GM12873 (cell line): Measurements from ENCODE around the gene SNAP25.

Experiments
- TF ChIP-seq, protein P1 (sequence below): IDR thresholded peaks from 2 replicates; pipeline ENCODE4 v1.5.1; 2012; ENCODE audit warnings: low read depth, mild to moderate bottlenecking, moderate library complexity, low read length, control low read depth; ENCODE audit not compliant: insufficient read depth; ENCODE audit errors: missing control alignments

Gene SNAP25

DNA sequence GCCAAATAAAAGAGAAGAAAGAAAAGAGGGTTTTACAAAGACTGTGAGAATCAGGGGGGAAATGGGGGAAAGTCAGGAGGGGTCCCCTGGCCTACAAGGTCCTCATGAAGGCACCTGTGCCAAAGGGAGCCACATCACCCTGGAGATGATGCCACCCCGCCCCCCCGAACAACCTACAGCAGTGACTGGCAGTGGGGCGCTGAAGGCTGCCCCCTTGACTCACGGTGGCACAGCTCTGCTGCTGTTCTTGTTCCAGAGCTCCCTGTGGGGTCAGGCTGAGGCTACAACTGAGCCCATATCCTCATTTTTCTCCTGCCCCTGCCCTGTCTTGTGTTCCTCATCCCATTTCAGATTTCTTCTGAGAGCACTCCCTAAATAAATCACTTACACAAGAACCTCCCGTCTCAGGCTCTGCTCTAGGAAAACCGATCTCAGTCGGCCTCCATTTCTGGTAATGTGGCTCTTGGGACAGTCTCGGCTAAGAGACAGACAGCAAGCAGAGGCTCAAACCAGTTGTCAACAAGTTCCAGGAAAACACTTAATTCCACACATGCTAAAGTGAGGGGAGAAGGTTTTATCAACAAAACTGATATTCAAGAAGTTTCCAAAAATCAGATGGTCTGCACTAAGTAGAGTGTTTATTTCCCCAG lies 105.7 kb downstream of the SNAP25 start:
- TF ChIP-seq, protein P1, sequence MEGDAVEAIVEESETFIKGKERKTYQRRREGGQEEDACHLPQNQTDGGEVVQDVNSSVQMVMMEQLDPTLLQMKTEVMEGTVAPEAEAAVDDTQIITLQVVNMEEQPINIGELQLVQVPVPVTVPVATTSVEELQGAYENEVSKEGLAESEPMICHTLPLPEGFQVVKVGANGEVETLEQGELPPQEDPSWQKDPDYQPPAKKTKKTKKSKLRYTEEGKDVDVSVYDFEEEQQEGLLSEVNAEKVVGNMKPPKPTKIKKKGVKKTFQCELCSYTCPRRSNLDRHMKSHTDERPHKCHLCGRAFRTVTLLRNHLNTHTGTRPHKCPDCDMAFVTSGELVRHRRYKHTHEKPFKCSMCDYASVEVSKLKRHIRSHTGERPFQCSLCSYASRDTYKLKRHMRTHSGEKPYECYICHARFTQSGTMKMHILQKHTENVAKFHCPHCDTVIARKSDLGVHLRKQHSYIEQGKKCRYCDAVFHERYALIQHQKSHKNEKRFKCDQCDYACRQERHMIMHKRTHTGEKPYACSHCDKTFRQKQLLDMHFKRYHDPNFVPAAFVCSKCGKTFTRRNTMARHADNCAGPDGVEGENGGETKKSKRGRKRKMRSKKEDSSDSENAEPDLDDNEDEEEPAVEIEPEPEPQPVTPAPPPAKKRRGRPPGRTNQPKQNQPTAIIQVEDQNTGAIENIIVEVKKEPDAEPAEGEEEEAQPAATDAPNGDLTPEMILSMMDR, result no peak

- TF ChIP-seq, protein P1, result no peak
These were observed 110.2 kb downstream of the SNAP25 start for GRCh38 chr20:10328897-10329255.

GRCh38 chr20:10329387-10330005 lies 110.9 kb downstream of the SNAP25 start:
- TF ChIP-seq, protein P1, result no peak

DNA sequence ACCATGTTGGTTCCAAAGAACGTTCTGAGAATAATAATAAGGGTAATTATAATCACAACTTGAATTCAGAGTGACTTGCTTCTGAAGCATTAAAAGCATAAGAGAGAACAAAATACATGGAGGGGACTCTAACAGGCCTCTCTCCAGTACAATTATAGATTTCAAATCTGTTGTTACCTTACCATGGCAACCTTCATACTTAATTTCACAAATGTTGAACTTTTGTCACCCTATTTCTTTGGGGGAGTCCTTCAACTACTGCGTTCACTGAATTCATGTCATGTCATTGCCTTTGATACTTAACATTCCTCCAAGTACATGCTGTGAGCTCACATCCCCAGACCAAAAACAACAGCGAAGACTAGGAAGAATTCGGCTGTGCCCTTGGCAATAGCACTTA lies 111.4 kb downstream of the SNAP25 start:
- TF ChIP-seq, protein P1, result no peak

DNA sequence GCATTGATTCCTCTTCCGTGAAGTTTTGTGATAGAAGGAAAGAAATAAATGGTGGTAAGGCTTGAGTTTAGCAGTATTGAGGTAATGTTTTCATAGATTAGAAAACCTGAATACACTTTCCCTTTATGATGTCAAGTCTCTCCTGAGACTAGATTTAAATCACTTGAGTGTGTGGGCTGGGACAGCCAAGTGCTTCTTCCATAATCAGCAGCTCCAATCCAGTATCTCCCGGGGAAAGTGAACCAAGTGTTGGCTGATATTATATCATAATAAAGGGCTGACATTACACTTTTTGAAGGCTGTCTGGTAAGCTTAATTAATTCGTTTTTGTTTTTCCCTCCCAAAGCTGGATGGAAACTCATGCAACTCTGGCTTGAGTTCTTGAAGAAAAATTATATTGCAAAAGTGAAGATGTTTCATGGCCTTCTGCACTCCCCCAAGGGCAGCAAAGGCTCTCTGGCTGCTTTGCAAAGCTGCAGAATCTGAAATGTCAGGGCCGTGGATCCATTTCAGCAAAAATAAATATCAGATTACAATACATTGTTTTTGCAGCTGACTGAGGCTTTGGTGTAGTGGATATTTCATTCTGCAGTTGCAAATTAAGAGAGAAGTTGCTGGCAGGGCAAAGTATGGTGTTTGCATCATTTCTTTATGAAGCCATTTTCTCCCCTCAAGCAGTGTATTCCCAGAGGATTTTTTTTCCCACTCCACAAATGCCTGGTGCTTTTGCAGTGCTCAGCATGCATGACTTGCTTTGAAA lies 114.2 kb downstream of the SNAP25 start:
- TF ChIP-seq, protein P1, result no peak

DNA sequence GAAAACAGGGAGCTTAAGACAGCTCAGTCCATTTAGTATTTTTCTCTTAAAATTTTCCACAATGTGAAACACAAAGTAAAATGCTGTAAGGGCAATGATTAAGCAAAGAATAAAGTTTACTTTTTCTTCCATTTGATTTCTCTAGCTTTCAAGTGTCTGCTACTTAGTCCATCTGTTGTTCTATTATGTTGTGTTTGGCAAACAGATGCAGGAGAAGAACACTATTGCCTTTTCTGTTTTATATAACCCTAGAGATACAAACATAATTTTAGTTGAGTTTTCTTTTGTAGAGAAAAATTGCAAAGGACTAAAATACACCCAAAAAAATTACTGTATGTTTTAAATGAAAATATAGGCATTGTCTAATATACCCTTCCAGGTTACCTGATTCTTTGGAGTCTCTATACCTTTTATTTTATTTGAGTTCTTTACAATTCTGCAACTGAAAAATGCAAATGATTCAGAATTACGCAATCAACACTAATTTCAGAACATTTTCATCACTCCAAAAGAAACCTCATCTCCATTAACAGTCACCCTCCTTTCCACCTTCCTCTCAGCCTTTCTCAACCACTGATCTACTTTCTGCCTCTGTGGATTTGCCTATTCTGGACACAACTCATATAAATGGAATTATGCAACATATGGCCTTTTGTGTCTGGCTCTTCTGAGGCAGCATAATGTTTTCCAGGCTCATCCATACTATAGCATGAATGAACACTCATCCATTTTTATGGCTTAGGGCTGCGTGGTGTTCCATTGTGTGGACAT lies 118.5 kb downstream of the SNAP25 start:
- TF ChIP-seq, protein P1, result no peak

DNA sequence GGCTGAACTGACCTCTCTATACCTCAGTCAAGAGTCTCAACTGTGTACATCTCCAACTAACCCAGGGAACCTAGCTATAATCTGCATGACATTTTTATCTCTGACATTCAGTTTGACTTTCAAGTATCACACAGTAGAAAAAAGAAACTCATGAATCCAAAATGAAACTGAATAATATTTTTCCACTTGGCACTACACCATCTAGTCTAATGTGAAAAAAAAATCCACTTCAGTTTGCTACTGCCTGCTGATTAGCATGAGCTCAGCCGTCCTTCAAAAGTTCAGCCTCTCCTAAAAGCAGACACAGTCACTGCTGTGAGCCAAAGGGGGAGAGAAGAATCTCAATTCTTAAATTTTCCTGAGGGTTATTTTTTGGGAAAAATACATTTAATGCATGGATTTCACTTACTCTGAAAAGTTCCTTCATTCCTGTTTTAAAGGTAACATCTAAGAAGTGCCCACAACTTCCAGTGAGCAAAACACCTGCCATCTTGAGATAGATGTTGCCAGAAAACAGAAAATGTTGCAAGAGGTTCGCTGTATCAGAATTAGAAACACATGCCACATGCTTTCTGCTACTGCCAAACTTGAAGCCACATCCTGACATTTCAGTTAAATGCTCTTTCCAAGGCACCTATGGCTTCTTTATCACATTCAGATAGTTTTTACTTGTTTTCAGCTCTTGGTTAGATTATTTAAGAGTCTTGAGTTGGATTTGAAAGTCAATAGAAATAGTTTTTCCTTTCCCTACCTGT lies 120.0 kb downstream of the SNAP25 start:
- TF ChIP-seq, protein P1, result no peak
